ENCODE measurements around the gene PGM5.

PGM5 gene

DNA sequence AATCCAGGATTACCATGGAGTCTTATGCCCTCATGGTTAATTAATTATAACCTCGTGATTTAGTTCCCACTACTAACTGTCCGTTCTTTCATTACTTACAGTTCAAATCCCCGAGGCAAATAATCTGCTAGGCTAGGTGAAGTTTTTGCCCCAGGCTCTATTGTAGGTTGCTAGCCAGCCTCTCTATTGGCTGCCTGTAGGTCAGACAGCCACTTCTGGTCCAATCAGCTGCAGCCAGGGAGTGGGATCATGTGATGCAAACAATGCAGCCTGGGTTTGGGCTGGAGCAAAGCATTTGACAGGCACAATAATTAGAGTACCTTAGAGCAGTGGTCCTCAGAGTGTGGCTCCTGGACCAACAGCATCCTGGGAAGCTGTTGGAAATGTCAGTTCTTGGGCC lies 166.5 kb downstream of the PGM5 start:
- DNase-seq (ENCODE audit: low read depth) = no peak
- TF ChIP-seq, protein P1, sequence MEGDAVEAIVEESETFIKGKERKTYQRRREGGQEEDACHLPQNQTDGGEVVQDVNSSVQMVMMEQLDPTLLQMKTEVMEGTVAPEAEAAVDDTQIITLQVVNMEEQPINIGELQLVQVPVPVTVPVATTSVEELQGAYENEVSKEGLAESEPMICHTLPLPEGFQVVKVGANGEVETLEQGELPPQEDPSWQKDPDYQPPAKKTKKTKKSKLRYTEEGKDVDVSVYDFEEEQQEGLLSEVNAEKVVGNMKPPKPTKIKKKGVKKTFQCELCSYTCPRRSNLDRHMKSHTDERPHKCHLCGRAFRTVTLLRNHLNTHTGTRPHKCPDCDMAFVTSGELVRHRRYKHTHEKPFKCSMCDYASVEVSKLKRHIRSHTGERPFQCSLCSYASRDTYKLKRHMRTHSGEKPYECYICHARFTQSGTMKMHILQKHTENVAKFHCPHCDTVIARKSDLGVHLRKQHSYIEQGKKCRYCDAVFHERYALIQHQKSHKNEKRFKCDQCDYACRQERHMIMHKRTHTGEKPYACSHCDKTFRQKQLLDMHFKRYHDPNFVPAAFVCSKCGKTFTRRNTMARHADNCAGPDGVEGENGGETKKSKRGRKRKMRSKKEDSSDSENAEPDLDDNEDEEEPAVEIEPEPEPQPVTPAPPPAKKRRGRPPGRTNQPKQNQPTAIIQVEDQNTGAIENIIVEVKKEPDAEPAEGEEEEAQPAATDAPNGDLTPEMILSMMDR (IDR thresholded peaks at IDR 0.05; ENCODE audit: insufficient read depth, low read depth, low read length, missing control alignments) = no peak
- H3K4me3 ChIP-seq (ENCODE audit: low read length) = no peak overlapping the region

- no peak overlapping the region for H3K4me3 ChIP-seq (ENCODE audit: low read length)
- TF ChIP-seq, protein P1 (IDR thresholded peaks at IDR 0.05; ENCODE audit: insufficient read depth, low read depth, low read length, missing control alignments) = no peak
- no peak for DNase-seq (ENCODE audit: low read depth)
These were observed 167.0 kb downstream of the PGM5 start for GRCh38 chr9:68523367-68523936.

GRCh38 chr9:68530618-68531017 lies 174.2 kb downstream of the PGM5 start:
- DNase-seq (ENCODE audit: low read depth) = no peak
- TF ChIP-seq, protein P1 (IDR thresholded peaks at IDR 0.05; ENCODE audit: insufficient read depth, low read depth, low read length, missing control alignments) = no peak
- H3K4me3 ChIP-seq (ENCODE audit: low read length) = no peak overlapping the region

GRCh38 chr9:68532131-68532530 lies 175.7 kb downstream of the PGM5 start:
- TF ChIP-seq, protein P1 (IDR thresholded peaks at IDR 0.05; ENCODE audit: insufficient read depth, low read depth, low read length, missing control alignments) = no peak

GRCh38 chr9:68533678-68534077 lies 177.3 kb downstream of the PGM5 start:
- DNase-seq (ENCODE audit: low read depth) = no peak
- no peak overlapping the region for H3K4me3 ChIP-seq (ENCODE audit: low read length)
- TF ChIP-seq, protein P1 (IDR thresholded peaks at IDR 0.05; ENCODE audit: insufficient read depth, low read depth, low read length, missing control alignments) = no peak

More at GRCh38 chr9:68532131-68532530, 175.7 kb downstream of the PGM5 start:
- H3K4me3 ChIP-seq (ENCODE audit: low read length) = no peak overlapping the region
- no peak for DNase-seq (ENCODE audit: low read depth)

GRCh38 chr9:68536876-68537615 lies 180.6 kb downstream of the PGM5 start:
- no peak overlapping the region for H3K4me3 ChIP-seq (ENCODE audit: low read length)
- TF ChIP-seq, protein P1 (IDR thresholded peaks at IDR 0.05; ENCODE audit: insufficient read depth, low read depth, low read length, missing control alignments) = no peak
- DNase-seq (ENCODE audit: low read depth) = no peak

GRCh38 chr9:68537616-68537880 lies 181.1 kb downstream of the PGM5 start:
- TF ChIP-seq, protein P1 (IDR thresholded peaks at IDR 0.05; ENCODE audit: insufficient read depth, low read depth, low read length, missing control alignments) = no peak
- no peak overlapping the region for H3K4me3 ChIP-seq (ENCODE audit: low read length)
- DNase-seq (ENCODE audit: low read depth) = no peak
